ENCODE results near the gene KAT2B.
"Not testable (repeated sequence)": the region's sequence is repeated elsewhere in the genome, so short reads cannot be mapped to it uniquely, and the experiment has no call there.

Gene KAT2B

GRCh38 chr3:20012164-20012563 is 28.1 kb upstream of the KAT2B start, which contains the start of gene PP2D1:
TSS of gene PP2D1 (minus strand) at chr3:20012264. CDS start at chr3:20012072, 192 bp downstream.
- no peak for DNase-seq (ENCODE audit: low read depth, low spot score)
- TF ChIP-seq CTCF (IDR thresholded peaks at IDR 0.05; ENCODE audit: low read depth, low read length), result no peak
- H3K4me3 ChIP-seq (ENCODE audit: low read depth, low read length), result no peak within 1 kb of the TSS
- in situ Hi-C loops (cut with HindIII; ENCODE audit: low sequenced_read_pairs), result no loop called here

GRCh38 chr3:20013396-20013795 is 26.9 kb upstream of the KAT2B start:
- no peak overlapping the region for H3K4me3 ChIP-seq (ENCODE audit: low read depth, low read length)
- no peak for DNase-seq (ENCODE audit: low read depth, low spot score)
- in situ Hi-C loops (cut with HindIII; ENCODE audit: low sequenced_read_pairs), result no loop called here
- TF ChIP-seq CTCF (IDR thresholded peaks at IDR 0.05; ENCODE audit: low read depth, low read length), result no peak

DNA sequence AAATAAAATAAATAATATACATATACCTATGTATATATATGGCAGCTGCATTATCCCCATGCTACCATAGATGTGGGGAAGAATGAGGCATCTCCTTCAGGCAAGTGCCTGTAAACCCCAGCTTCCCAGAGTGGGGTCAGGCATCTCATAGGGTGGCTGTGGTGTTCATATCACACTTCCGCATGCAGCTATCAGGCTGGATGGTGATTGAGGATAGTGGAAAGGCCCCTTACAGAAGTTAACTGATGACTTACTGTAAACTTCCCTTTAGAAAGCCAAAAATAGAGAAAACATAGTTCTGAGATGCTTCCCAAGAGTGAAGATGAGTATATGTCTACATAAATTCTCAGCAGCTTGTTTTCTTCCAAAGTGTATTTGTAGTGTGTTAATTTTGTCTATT is 24.7 kb upstream of the KAT2B start:
- DNase-seq (ENCODE audit: low read depth, low spot score), result no peak
- no peak overlapping the region for H3K4me3 ChIP-seq (ENCODE audit: low read depth, low read length)
- in situ Hi-C loops (cut with HindIII; ENCODE audit: low sequenced_read_pairs), result no loop called here
- TF ChIP-seq CTCF (IDR thresholded peaks at IDR 0.05; ENCODE audit: low read depth, low read length), result no peak

GRCh38 chr3:20016076-20016475 is 24.2 kb upstream of the KAT2B start:
- in situ Hi-C loops (cut with HindIII; ENCODE audit: low sequenced_read_pairs); DNase-seq (ENCODE audit: low read depth, low spot score); H3K4me3 ChIP-seq (ENCODE audit: low read depth, low read length): not testable (repeated sequence)

DNA sequence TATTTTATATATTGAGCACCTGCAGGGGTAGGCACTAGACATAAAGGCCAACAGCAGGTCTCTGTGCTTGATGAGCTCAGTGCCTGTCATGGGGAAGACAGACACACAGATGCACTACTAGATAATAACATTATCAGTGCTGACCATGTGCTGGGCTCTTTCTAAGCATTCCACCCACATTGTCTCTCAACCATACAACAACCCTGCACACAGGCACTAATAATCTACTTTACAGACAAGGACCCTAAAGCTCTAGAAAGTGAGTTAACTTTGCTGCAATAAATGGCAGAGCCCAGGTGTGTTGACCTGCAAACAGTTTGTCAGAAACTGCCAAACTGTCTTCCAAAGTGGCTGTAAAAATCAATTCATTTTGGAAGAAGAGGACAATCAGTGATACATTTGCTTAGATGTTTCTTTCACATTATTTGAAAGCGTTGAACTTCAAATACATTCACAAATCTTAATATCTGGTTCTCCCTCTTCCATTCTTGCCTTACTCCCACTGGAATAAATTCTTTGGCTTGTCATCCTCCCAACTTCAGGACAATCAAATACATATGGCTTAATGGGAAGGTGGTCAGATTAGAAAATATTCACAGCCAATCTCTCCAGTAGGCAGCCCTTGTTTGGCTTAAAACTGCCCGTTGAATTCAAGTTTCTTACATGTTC is 17.2 kb upstream of the KAT2B start:
- H3K4me3 ChIP-seq (ENCODE audit: low read depth, low read length), result no peak overlapping the region
- in situ Hi-C loops (cut with HindIII; ENCODE audit: low sequenced_read_pairs), result no loop called here
- no peak for TF ChIP-seq CTCF (IDR thresholded peaks at IDR 0.05; ENCODE audit: low read depth, low read length)
- DNase-seq (ENCODE audit: low read depth, low spot score), result no peak

GRCh38 chr3:20023623-20024405 is 16.4 kb upstream of the KAT2B start:
- no peak for DNase-seq (ENCODE audit: low read depth, low spot score)
- no peak for TF ChIP-seq CTCF (IDR thresholded peaks at IDR 0.05; ENCODE audit: low read depth, low read length)
- in situ Hi-C loops (cut with HindIII; ENCODE audit: low sequenced_read_pairs), result no loop called here
- no peak overlapping the region for H3K4me3 ChIP-seq (ENCODE audit: low read depth, low read length)

DNA sequence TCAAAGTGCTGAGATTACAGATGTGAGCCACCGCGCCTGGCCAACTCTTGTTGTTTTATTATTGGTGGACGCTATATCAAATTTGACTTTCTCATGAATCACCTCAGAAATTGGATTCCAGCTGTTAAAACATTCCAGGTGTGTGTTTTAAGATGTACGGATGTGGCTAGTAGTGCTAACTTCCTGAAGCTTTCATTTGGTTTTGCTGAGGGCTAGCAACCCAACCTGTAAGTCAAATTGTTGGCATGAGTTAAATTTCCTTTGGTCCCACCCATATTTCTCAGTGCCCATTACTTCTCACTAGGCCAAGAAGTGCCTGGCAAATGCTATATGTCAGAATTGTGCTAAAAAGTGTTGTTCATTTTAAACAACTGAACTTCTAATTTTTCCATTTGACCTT is 13.1 kb upstream of the KAT2B start:
- TF ChIP-seq CTCF (IDR thresholded peaks at IDR 0.05; ENCODE audit: low read depth, low read length), result no peak
- no peak overlapping the region for H3K4me3 ChIP-seq (ENCODE audit: low read depth, low read length)
- DNase-seq (ENCODE audit: low read depth, low spot score), result no peak
- in situ Hi-C loops (cut with HindIII; ENCODE audit: low sequenced_read_pairs), result no loop called here
